Erythroblast (primary cell): ENCODE data around the gene ADAP1.

Experiments
- GATA1 ChIP-seq: IDR thresholded peaks from 2 replicates; pipeline ENCODE4 v1.6.1; 2011; ENCODE audit warnings: low read depth, mild to moderate bottlenecking, control low read depth, low read length, moderate library complexity
- POLR2A ChIP-seq: IDR thresholded peaks from 2 replicates; pipeline ENCODE4 v1.6.1; 2011; ENCODE audit warnings: mild to moderate bottlenecking, low read length

GRCh38 chr7:961546-962400 is 7.3 kb upstream of the ADAP1 start:
- TF ChIP-seq POLR2A (no peak), GATA1 (no peak)
